Stimulated activated CD8-positive, alpha-beta memory T cell treated with anti-CD3 and anti-CD28 coated beads, Interleukin-2, amount 100 ng/mL, for 48 hours (primary cell): ENCODE data around the gene ZNF532.
"Not testable (repeated sequence)": the region's sequence is repeated elsewhere in the genome, so short reads cannot be mapped to it uniquely, and the experiment has no call there.

ENCODE experiments used
- DNase-seq, 2 donors: peaks; one replicate each; pipeline ENCODE4 v3.0.0-alpha.2; 2020; ENCODE audit warnings: low read depth in 2 of 2

ZNF532 gene, protein sequence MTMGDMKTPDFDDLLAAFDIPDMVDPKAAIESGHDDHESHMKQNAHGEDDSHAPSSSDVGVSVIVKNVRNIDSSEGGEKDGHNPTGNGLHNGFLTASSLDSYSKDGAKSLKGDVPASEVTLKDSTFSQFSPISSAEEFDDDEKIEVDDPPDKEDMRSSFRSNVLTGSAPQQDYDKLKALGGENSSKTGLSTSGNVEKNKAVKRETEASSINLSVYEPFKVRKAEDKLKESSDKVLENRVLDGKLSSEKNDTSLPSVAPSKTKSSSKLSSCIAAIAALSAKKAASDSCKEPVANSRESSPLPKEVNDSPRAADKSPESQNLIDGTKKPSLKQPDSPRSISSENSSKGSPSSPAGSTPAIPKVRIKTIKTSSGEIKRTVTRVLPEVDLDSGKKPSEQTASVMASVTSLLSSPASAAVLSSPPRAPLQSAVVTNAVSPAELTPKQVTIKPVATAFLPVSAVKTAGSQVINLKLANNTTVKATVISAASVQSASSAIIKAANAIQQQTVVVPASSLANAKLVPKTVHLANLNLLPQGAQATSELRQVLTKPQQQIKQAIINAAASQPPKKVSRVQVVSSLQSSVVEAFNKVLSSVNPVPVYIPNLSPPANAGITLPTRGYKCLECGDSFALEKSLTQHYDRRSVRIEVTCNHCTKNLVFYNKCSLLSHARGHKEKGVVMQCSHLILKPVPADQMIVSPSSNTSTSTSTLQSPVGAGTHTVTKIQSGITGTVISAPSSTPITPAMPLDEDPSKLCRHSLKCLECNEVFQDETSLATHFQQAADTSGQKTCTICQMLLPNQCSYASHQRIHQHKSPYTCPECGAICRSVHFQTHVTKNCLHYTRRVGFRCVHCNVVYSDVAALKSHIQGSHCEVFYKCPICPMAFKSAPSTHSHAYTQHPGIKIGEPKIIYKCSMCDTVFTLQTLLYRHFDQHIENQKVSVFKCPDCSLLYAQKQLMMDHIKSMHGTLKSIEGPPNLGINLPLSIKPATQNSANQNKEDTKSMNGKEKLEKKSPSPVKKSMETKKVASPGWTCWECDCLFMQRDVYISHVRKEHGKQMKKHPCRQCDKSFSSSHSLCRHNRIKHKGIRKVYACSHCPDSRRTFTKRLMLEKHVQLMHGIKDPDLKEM (N-terminal part only)

GRCh38 chr18:58864146-58865032 is at the start of gene ZNF532:
Gene ZNF532, plus strand, starts transcription at chr18:58864877. CDS start in a region left out here.
- DNase-seq, result no peak

- DNase-seq, result no peak
Measured at GRCh38 chr18:58819051-58819450, 45.6 kb upstream of the ZNF532 start.

GRCh38 chr18:58820251-58820650 is 44.4 kb upstream of the ZNF532 start:
- DNase-seq, result no peak

DNA sequence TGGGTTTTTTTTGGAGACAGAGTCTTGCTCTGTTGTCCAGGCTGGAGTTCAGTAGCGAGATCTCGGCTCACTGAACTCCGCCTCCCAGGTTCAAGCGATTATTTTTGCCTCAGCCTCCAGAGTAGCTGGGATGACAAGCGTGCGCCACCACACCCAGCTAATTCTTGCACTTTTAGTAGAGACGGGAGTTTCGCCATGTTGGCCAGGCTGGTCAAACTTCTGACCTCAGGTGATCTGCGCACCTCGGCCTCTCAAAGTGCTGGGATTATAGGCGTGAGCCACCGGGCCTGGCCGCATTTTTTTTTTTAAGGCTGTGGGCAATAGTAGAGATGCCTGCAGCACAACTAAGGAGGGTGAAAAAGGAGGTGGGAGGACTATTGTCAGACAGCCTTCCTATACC is 41.7 kb upstream of the ZNF532 start:
- no peak for DNase-seq

GRCh38 chr18:58823412-58823811 is 41.3 kb upstream of the ZNF532 start:
- no peak for DNase-seq

GRCh38 chr18:58826926-58827325 is 37.8 kb upstream of the ZNF532 start:
- not testable (repeated sequence) for DNase-seq

GRCh38 chr18:58827428-58827827 is 37.2 kb upstream of the ZNF532 start:
- no peak for DNase-seq

DNA sequence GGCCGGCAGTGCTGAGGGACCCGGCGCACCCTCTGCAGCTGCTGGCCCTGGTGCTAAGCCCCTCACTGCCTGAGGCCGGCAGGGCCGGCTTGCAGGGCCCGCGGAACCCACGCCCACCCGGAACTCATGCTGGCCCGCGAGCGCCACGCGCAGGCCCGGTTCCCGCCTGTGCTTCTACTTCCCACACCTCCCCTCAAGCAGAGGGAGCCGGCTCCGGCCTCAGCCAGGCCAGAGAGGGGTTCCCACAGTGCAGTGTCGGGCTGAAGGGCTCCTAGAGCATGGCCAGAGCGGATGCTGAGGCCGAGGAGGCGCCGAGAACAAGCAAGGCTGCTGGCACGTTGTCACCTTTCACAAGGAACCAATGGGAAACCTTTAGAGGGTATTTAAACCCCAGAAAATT is 36.8 kb upstream of the ZNF532 start:
- DNase-seq, result no peak

DNA sequence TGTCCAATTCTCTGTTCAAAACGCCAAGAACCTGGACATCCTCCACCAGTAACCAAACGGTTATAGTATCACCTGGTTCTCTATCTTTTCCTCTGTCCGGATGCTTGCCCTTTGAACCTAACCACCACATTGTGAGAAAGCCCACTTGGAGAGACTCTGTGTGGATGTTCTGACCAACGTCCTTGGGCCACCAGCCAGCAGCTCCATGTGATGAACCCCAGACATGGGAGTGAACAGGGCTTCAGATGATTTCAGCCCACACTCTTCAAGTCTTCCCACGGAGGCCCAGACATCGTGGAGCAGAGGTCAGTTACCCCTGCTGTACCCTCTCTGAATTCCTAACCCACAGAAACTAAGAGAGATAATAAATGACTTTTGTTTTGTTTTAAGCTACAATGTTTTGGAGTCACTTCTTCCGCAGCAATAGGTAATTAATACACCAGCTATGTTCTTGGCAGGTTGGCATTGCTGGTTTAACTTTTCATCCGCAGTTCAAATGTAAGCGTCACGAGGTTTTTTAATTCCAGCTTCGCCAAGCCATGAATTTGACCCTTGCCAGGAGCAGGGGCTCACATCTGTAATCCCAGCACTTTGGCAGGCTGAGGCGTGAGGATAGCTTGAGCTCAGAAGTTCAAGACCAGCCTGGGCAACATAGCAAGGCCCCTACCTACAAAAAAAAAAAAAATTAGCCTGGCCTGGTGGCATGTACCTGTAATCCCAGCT is 36.1 kb upstream of the ZNF532 start:
- no peak for DNase-seq

- no peak for DNase-seq
Measured at GRCh38 chr18:58829263-58829662, 35.4 kb upstream of the ZNF532 start.

GRCh38 chr18:58829886-58830285 is 34.8 kb upstream of the ZNF532 start:
- DNase-seq, result not testable (repeated sequence)

GRCh38 chr18:58831606-58832005 is 33.1 kb upstream of the ZNF532 start:
- no peak for DNase-seq

- DNase-seq, result no peak
Measured at GRCh38 chr18:58838165-58838860, 26.4 kb upstream of the ZNF532 start.

- no peak for DNase-seq
Measured at GRCh38 chr18:58838946-58839345, 25.7 kb upstream of the ZNF532 start.

DNA sequence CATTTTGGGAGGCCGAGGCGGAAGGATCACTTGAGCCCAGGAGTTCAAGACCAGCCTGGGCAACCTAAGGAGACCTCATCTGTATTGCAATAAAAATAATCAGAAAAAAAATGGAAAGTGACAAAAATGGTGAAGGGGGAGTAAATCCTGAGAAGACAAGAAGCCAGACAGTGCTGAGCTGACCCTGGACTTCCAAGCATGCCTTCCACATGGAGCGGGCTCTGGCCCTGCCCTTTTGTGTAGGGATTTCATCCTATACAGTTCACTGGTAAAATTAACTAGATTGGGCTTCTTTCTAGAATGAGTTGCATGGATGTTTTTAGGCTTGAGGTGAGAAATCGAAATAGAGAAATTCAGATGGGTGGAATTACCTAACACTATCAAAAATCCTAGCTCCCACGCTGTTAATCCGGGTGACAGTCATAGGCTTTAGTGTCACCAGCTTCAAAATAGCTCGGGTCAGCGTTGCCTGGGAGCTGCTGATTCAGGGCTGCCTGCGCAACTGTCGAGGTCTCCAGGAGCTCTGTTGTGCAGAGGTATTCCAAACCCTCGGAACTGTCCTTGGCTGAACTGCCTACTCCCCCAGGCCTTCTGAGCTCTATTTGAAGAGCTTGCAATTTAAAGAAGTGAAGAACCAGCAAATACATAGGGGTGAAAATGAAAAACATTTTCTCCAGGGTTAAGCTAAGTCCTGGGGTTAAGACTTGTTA is 21.5 kb upstream of the ZNF532 start:
- DNase-seq, result no peak

- DNase-seq, result no peak
Measured at GRCh38 chr18:58843688-58844035, 21.0 kb upstream of the ZNF532 start.

DNA sequence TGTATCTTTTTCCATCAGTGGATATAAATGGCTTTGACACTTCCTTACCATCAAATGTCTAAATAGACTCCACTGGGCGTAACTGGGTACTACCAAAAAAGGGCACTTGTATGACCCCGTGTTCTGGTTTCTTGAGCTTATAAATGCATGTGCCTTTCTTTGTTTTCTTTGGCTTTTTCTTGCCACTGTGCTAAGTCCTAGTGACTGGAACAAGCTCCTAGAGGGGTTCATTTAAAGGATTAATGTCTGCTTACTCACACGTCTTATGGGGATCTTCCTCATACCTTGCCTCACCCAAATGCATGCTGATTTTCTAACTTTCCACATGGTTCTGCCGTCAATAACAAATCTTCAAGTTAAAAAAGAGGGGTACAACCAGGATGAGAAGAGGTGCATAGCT is 19.8 kb upstream of the ZNF532 start:
- DNase-seq, result no peak

GRCh38 chr18:58845928-58846724 is 18.6 kb upstream of the ZNF532 start:
- no peak for DNase-seq
